OCI-LY7 (cell line): Measurements from ENCODE around the gene IPO11.

Source experiments
- CTCF ChIP-seq: fragments of 200-600 bp; sonication (generic); conservative IDR thresholded peaks from 2 replicates; pipeline ENCODE4 v1.5.1; 2014; ENCODE audit warnings: mild to moderate bottlenecking, antibody characterized with exemption, low read length, moderate library complexity, mixed read lengths
- EZH2phosphoT487 ChIP-seq: fragments of 200-600 bp; sonication (generic); IDR thresholded peaks from 2 replicates; pipeline ENCODE4 v1.6.1; 2018; ENCODE audit warnings: low read depth, borderline replicate concordance, mild to moderate bottlenecking, mixed run types, antibody characterized with exemption, low read length, moderate library complexity, mixed read lengths

- TF ChIP-seq CTCF (no peak), EZH2phosphoT487 (no peak)
Measured at GRCh38 chr5:62499756-62500155, 87.2 kb downstream of the IPO11 start.
